Colonic mucosa (tissue), 4 donors: ENCODE measurements around the gene PLCH1. TPM values are rescaled to one million over a fixed set of nuclear protein-coding genes. Genes with fewer than 3 reads are reported as not detected.
"Not testable (repeated sequence)": the region's sequence is repeated elsewhere in the genome, so short reads cannot be mapped to it uniquely, and the experiment has no call there.

Source experiments
- DNase-seq: peaks from one replicate; pipeline ENCODE4 v3.0.0-alpha.2; 2020
- H3K27ac ChIP-seq: fragments of 200-600 bp; one replicate; pipeline ENCODE4 v1.8.0; 2021
- H3K27me3 ChIP-seq: fragments of 200-600 bp; one replicate; pipeline ENCODE4 v1.8.0; 2021
- H3K36me3 ChIP-seq: fragments of 200-600 bp; one replicate; pipeline ENCODE4 v1.8.0; 2021
- H3K4me1 ChIP-seq: fragments of 200-600 bp; one replicate; pipeline ENCODE4 v1.8.0; 2021; ENCODE audit warnings: mild to moderate bottlenecking
- H3K4me3 ChIP-seq: fragments of 200-600 bp; one replicate; pipeline ENCODE4 v1.8.0; 2021
- H3K9ac ChIP-seq, 2 donors: one replicate each; pipeline ENCODE4 v1.7.0; 2013; ENCODE audit warnings: control low read depth in 2 of 2, low read depth in 2 of 2, low read length in 2 of 2
- H3K9me3 ChIP-seq: fragments of 200-600 bp; one replicate; pipeline ENCODE4 v1.8.0; 2021
- intact Hi-C: fragments of 100-400 bp; cut with DNase I; formaldehyde crosslinking; loops from one replicate; pipeline ENCODE4 v1.14.1; 2022
- total RNA-seq, 2 donors: library from RNA; stranded (reverse); fragmentation: NEBNext Ultra II Directional in 1 of 2; extraction: Animal tissue kit (Norgen Biotek cat#: 25700) in 1 of 2; gene quantifications; one replicate each; pipeline ENCODE4 v1.2.1, GENCODE V29; 2021
- TF ChIP-seq, protein P1 (sequence below): fragments of 200-600 bp; IDR thresholded peaks from one replicate; pipeline ENCODE4 v1.8.0; 2022; ENCODE audit warnings: antibody characterized with exemption, mild to moderate bottlenecking
- donor health status: healthy.
- donor health status: DM: no; HTN: no; CAD: no.
- donor health status: DM: no; HTN: no; CAD: no.

PLCH1 gene
- total RNA-seq, 2 donors from 2014 or later: 8.2 to 11.0 TPM

DNA sequence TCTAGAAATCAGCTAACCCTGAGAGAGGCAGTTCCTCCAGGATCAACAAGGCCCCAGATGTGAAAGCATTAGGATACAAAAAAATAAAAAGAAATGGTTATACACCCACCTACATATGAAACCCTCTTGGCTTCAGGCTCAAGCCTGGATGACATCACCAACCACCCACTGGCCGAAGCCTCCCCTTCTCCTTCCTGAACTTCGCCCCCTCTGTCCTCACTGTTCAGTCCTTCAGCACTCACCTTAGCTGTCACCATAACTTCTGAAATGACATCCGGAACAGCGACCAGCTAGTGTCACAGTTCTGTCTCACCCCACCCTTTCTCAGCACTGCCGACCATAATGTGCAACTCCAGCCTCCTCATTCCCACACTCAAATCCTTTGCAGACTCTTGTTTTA, 98.7 kb downstream of the PLCH1 start:
- DNase-seq: no peak
- Histone ChIP-seq H3K36me3 (no peaks in the 10 kb centered on the region), H3K4me3 (no peak overlapping the region), H3K27ac (no peak overlapping the region), H3K27me3 (no peaks in the 10 kb centered on the region), H3K4me1 (no peaks in the 10 kb centered on the region), H3K9ac (no peak overlapping the region), H3K9me3 (no peaks in the 10 kb centered on the region)
- intact Hi-C loops: no loop called here
- TF ChIP-seq, protein P1, sequence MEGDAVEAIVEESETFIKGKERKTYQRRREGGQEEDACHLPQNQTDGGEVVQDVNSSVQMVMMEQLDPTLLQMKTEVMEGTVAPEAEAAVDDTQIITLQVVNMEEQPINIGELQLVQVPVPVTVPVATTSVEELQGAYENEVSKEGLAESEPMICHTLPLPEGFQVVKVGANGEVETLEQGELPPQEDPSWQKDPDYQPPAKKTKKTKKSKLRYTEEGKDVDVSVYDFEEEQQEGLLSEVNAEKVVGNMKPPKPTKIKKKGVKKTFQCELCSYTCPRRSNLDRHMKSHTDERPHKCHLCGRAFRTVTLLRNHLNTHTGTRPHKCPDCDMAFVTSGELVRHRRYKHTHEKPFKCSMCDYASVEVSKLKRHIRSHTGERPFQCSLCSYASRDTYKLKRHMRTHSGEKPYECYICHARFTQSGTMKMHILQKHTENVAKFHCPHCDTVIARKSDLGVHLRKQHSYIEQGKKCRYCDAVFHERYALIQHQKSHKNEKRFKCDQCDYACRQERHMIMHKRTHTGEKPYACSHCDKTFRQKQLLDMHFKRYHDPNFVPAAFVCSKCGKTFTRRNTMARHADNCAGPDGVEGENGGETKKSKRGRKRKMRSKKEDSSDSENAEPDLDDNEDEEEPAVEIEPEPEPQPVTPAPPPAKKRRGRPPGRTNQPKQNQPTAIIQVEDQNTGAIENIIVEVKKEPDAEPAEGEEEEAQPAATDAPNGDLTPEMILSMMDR: no peak

DNA sequence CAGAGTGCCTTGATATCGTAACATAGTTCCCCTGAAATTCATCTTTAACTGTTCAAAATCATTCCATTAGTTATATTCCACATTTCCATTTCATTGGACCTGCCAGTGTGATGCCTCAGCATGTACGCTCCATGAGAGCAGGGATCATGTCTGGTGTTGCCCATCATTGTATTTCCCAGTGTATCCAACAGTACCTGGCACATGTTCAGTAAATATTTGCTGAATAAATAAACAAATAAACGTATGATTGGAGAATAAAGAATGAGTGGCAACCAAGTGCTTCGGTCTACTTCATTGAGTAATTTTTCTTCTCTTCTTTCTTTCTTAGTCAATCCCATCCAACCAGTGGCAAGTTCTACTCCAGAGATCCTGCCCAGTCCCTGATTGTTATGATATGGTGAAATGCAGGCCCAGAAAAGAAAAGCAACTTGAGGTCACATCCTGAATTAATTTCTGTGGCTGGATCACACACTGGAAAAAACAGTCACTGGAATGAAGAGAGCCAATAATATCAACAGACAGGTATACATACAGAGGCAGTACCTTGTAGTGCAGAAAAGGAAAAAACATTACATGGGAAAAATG, 101.2 kb downstream of the PLCH1 start:
- Histone ChIP-seq H3K27me3 (no peaks in the 10 kb centered on the region), H3K36me3 (no peaks in the 10 kb centered on the region), H3K9me3 (no peaks in the 10 kb centered on the region), H3K9ac (no peak overlapping the region), H3K4me1 (no peaks in the 10 kb centered on the region), H3K27ac (no peak overlapping the region), H3K4me3 (no peak overlapping the region)
- no peak for DNase-seq
- TF ChIP-seq, protein P1: no peak
- intact Hi-C loops: no loop called here

DNA sequence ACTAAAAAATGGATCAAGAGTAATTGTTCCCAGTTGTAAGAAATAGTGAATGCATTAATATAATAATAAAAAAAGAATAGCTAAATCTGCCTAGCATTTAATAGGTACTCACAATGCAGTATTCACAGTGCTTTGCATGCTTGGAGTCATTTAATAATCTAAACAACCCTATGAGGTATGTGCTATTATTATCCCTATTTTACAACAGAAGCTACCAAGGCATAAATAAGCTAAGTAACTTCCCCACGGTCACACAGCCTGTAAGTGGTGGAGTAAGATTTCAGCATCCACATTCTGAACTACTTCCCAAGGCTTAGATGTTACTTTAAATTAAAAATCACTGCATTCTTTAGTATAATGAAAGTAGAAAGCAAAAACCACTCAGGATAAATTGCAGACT, 102.9 kb downstream of the PLCH1 start:
- TF ChIP-seq, protein P1: no peak
- Histone ChIP-seq H3K27ac (no peak overlapping the region), H3K36me3 (no peaks in the 10 kb centered on the region), H3K9ac (no peak overlapping the region), H3K4me3 (no peak overlapping the region), H3K4me1 (no peaks in the 10 kb centered on the region), H3K27me3 (no peaks in the 10 kb centered on the region), H3K9me3 (no peaks in the 10 kb centered on the region)
- intact Hi-C loops: no loop called here
- DNase-seq: no peak

DNA sequence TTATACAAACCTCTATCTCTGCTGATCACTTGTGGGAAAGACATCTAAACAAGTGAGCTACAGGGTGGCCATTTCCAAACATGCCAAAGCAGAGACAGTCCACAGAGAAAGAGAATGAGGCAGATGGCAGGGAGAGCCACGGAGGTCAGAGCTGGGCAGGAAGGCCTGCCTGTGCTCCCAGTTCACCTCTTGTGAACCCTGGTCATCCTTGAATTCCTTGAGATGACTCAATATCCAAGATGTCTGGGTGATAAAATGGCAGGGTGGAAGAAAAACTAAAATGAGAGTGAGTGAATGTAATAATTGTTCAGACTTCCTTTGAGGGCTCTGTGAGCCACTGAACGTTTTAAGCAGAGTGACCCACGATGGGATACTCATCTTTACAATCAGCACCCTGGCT, 104.8 kb downstream of the PLCH1 start:
- intact Hi-C loops: no loop called here
- H3K4me3 ChIP-seq: no peak overlapping the region
- H3K9me3 ChIP-seq: no peaks in the 10 kb centered on the region
- no peak overlapping the region for H3K27ac ChIP-seq
- DNase-seq: no peak
- H3K4me1 ChIP-seq: no peaks in the 10 kb centered on the region
- no peaks in the 10 kb centered on the region for H3K36me3 ChIP-seq
- TF ChIP-seq, protein P1: no peak
- no peak overlapping the region for H3K9ac ChIP-seq
- H3K27me3 ChIP-seq: no peaks in the 10 kb centered on the region

DNA sequence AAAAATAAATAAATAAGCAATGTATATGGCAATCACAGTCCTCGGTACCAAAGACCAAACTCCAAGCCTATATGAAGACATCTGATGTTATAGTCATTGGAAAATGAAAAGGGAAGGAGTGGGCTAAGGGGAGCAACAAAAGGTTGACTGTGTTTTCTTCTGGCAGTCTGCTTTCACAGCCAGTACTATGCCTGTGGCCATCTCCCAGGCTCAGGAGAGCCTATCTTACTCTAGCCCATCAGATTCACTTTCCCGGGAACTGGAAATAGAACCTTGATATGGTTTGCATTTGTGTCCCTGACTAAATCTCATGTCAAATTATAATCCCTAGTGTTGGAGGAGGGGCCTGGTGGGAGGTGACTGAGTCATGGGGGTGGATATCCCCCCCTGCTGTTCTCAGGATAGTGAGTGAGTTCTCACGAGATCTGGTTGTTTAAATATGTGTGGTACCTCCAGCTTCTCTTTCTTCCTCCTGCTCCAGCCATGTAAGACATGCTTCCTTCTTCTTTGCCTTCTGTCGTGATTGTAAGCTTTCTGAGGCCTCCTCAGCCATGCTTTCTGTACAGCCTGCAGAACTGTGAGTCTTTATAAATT, 105.3 kb downstream of the PLCH1 start:
- H3K4me3 ChIP-seq: no peak overlapping the region
- intact Hi-C loops: no loop called here
- no peaks in the 10 kb centered on the region for H3K9me3 ChIP-seq

DNA sequence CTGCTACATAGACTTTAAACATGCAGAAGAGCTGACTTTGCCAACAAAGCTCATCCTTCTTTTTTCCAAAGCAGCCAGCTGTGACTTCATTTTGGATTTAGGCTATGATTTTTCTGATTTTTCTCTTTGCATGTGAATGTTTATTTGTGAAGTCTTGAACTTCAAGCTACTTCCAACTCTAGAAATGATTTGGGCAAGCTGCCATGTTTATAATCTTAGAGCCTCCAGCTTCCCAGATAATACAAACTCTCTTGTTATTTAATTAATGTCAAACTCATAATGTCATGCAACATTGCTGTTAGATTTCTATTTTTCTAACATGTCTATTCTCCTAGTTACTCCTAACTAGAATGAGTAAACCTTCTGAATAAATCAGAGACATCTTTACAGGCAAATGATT, 106.4 kb downstream of the PLCH1 start:
- DNase-seq, H3K4me3 ChIP-seq, H3K4me1 ChIP-seq, intact Hi-C loops, H3K27me3 ChIP-seq, H3K36me3 ChIP-seq, H3K9me3 ChIP-seq, H3K9ac ChIP-seq, H3K27ac ChIP-seq: not testable (repeated sequence)

More for the DNA sequence above, 105.3 kb downstream of the PLCH1 start:
- no peaks in the 10 kb centered on the region for H3K4me1 ChIP-seq
- H3K27me3 ChIP-seq: no peaks in the 10 kb centered on the region
- TF ChIP-seq, protein P1: no peak
- no peaks in the 10 kb centered on the region for H3K36me3 ChIP-seq
- H3K9ac ChIP-seq: no peak overlapping the region
- DNase-seq: no peak
- no peak overlapping the region for H3K27ac ChIP-seq
